ENCODE data around the gene CNTN4.

DNA sequence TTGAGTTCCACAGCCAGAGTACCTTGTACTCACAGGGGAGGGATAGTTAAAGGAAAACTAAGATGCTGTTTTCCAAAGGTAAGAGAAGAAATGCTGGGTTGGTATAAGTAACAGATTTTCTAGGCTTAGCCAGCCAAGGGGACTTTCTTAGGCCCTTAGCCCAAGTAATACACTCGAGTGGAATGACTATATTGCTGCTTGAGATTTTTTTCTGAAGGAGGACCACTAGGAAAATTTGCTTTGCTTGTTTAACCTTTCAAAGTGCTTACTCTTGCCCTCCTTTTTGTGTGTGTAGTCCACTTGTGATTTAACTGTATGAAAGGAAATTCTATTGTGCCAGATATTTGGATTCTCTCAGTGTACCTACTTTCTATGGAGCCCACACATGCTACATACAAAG lies 961.0 kb downstream of the CNTN4 start:
- no peak for TF ChIP-seq CTCF (IDR thresholded peaks at IDR 0.05; ENCODE audit: borderline replicate concordance, extremely low read depth, low read length, poor library complexity, severe bottlenecking)
- TF ChIP-seq EZH2 (IDR thresholded peaks at IDR 0.05; ENCODE audit: borderline replicate concordance, low read depth, low read length, severe bottlenecking): no peak

Data from DND-41 (cell line).